Activated CD8-positive, alpha-beta memory T cell treated with anti-CD3 and anti-CD28 coated beads, Interleukin-2, amount 50 U/mL, for 24 hours (primary cell): ENCODE measurements around the gene TAX1BP1.
"Not testable (repeated sequence)": the region's sequence is repeated elsewhere in the genome, so short reads cannot be mapped to it uniquely, and the experiment has no call there.

Experiments
- DNase-seq: peaks from one replicate; pipeline ENCODE4 v3.0.0-alpha.2; 2020; ENCODE audit errors: extremely low read depth

TAX1BP1 gene

DNA sequence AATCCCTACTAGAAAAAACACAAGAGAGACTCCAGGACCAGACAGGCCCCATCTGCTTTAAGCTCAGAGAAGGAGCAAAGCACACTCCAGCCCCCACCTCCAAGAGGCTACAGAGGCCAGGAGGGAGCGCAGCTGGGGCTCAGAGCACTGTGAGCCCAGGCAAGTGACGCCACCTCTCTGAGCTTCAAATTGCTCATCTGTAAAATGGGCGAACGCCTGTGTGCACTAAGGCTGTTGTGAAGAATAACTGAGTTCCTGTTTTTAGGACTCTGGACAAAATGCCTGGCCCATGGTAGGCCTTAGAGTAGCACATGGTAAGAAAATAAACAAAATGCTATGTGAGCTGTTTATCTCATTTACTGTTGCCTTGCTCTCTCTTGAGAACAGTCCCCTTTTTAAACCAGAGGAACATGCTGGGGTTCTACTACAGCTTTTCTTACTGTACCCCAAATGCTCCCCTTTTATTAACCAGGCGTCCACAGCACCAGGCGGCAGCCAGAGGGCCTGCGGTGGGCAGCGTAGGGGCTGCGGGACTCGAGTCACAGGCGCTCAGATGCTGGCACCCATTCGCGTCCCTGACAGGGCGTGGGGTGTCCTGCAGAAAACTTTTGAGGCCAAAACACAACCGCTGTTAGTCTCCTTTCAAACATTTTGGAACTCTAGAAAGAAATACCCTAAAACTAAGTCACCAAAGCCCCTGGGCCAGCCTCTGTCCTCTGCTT lies 103.8 kb downstream of the TAX1BP1 start:
- no peak for DNase-seq

DNA sequence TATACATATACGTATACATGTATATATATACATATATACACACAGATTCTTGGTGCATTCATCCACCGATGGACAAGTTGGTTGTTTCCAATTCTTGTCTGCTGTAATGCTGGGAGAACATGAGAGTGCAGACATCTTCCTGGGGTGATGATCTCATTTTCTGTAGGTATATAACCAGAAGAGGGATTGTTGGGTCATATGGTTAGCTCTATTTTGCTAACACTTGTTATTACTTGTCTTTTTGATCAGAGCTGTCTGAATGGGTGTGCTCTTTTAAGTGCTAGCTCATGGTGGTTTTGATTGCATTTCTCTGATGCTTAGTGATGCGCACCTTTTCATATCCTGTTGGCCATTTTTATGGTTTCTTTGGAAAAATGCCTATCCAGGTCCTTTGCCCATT lies 106.4 kb downstream of the TAX1BP1 start:
- no peak for DNase-seq

DNA sequence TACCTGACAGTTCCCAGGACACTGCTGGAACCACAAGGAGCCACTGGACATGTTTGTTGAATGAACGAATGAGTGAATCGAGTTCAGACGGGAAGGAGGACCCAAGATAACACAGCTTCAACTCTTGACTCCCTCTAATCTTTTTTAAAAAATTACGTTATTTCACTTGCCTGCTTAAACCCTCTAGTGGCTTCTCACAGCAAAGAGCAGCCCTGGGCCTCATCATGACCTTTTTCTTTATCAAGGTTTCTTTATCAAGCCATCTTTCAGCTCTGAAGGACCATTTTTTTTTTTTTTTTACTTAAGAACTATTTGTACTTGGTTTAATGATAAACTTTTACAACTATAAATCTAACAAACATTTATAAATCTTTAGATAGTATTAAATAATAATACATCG lies 110.6 kb downstream of the TAX1BP1 start:
- DNase-seq: no peak

DNA sequence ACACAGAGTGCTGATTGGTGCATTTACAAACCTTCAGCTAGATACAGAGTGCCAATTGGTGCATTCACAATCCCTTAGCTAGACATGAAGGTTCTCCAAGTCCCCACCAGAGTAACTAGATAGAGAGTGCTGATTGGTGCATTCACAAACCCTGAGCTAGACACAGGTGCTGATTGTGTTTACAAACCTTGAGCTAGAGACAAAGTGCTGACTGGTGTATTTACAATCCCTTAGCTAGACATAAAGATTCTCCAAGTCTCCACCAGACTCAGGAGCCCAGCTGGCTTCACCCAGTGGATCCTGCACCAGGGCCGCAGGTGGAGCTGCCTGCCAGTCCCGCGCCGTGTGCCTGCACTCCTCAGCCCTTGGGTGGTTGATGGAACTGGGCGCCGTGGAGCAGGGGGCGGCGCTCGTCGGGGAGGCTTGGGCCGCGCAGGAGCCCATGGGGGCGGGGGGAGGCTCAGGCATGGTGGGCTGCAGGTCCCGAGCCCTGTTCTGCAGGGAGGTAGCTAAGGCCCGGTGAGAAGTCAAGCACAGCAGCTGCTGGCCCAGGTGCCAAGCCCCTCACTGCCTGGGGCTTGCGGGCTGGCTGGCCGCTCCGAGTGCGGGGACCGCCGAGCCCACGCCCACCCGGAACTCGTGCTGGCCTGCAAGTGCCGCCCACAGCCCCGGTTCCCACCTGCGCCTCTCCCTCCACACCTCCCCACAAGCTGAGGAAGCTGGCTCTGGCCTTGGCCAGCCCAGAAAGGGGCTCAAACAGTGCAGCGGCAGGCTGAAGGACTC lies 116.9 kb downstream of the TAX1BP1 start:
- not testable (repeated sequence) for DNase-seq

DNA sequence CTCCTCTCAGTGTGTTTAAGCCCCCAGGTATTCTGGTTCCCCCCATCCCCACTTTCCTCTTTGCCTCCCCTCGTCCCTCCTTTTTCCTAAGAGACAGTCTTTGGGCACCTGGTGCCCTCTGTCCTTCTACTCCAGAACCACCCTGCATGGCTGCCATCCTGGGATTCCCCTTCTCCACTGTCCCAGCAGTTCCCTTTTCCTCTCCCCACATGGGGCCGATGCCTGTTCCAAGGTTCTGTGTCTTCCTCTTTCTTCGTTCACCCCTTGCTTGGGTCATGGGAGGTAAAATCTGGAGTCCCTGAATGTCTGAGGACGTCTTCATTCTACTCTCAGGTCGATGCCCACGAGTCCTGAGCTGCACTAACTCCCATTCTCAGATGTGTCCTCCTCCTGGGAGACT lies 120.8 kb downstream of the TAX1BP1 start:
- DNase-seq: no peak

DNA sequence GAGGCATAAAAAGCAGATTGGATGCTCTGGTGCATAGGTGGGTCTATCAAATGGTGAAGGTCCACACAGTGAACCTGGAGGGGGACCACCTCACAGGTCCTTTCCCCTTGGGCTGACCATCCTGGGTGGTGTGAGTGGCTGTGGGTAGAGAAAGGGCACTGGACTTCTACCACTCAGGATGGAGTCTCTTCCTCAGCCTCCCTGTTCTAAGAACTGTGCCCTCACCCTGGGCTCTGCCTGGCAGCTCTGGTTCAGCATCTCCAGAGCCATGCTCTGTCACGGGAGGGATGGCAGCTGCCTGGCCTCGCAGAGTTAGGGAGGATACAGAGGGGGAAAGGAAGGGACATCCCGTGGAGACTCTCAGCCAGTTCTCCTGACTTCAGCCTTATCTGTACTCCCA lies 121.8 kb downstream of the TAX1BP1 start:
- no peak for DNase-seq

DNA sequence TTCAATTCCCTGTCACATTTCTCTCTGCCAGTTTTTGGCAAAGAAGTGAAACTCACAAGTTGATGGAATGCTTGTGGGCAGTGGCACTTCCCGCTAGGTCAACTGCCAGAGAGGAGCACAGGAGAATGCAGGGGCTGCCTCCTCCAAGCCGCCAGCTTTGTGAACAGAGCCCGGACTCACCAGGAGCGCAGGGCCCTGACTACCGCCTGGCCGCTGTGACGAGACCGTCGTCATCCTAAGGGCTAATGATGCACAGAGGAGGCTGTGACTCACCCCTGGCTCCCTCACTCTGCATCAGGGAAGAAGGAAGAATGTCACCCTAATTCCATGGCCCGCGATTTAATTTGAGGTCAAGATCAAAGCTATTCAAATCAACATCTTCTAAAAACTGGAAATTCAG lies 123.9 kb downstream of the TAX1BP1 start:
- no peak for DNase-seq

DNA sequence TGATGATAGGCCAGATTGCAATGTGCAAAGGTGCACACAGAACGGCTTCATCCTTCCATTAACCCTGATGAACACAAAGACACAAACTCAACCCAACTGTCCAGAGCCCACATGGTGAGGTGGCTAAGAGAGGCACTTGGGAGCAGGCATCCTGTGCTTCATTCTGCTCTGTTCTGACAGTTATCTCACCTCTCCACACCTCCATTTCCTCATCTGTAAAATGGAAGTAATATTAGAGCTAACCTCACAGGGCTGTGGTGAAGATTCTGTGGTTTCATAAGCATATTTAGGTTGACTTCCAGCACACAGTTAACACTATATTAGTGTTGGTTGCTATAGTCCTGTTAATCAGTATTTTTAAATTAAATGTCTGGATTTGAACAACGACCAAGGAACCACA lies 126.3 kb downstream of the TAX1BP1 start:
- DNase-seq: no peak

DNA sequence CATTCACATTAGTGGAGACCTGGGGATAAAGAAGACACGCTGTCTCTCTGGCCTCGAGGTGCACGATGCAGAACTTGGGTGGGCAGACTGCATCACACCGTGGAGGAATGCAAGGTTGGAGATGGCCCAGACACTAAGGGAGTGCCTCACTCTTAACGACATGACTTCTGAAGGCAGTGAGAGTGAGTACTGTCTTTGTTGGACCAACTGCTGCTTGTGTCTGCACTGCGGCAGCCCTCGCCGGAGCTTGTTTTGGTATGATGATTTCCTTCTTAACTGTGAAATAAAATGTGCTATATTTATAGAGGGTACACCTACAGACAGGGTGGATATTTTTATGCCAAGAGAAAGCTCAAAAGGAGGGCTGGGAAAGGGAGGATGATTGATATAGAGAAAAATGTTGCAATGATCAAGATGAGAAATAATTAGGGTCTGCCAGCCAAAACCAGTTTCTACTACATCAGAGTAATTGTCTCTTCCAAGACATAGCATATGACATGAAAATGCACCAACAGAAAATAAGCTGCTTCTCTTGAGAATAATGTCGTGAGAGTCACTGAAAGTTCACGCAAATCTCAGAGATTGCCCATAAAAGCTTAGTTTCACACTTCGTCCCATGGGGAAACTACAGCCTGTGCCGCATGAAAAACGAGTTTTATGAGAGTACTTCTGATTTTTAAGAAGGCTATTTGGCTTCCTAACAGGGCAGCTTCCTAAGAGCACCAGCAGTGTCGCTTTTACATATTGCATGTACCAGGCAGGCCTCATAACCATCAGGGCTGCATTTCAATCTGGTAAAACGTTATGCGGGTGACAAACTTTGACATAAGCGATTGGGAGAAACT lies 127.1 kb downstream of the TAX1BP1 start:
- DNase-seq: no peak

DNA sequence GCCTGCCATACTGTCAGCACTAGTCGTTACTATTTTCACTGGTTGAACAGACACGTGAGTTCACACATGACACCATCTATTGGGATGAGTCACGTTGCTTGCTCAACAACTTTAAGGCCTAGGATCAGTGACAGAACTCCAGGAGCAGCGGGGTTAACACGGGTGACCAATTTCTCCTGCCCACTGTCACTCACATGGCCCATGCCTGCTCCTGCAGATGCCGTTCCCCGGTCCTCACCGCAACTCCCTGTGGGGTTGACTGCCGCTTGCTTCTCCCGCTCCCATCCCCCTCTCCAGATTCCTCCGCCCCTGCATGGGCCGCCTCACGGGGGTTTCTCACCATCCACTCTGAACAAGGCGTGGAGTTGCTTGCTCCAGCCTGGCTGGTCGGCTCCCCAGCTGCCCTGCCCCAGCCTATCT lies 128.2 kb downstream of the TAX1BP1 start:
- DNase-seq: no peak

DNA sequence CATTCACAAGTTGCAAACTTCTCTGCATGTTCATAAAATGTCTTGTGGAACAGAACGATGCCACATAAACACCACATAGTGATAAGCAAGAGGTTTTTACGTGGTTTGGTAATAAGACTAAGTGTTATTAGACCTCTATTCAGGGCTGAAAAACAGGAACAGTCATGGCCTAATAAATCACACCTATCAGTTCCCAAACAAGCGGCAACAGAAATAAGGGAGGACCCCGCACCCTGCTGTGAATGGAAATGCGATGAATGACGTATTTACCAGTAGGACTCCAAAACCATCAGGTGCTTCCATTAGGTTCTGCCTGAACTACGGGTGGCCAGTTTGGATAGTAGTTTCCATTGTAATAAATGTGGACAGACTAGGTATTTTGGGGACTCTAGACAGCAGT lies 129.1 kb downstream of the TAX1BP1 start:
- DNase-seq: no peak

DNA sequence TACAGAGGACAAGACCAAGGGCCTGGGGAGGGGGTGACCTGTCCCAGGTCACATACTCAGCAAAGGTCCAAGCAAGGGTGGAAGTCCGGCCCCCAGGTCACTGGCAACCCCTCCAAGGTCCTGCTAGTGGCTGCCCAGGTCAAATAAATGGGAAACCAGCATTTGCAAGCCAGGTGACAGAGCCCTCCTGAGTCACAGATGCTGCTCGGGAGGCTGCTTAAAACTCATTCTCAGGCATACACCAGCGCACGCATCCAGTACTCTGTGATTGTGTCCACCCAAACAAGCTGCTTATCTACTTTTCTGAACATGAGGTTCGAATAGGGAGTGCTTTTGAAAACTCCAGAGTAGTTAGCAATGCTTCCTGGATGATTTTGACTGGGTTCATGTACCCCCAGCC lies 130.6 kb downstream of the TAX1BP1 start:
- DNase-seq: no peak

DNA sequence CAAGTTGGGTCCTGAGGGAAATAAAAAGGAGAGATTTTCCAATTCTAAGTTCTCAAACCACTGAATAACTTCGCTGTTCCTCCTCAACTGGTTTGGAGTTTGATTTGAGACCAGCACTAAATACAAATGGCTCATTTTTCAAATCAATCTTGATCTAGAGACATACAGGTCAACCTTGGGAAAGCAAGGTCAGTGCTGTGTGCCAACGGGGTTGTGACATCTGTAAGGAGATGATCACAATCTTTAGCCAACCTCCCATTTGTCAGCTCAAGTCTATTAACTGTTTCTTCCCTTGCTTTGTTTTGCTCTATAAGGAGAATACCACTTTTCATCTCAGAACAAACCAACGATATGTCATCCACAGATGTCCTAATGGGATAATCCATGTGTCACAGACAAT lies 131.1 kb downstream of the TAX1BP1 start:
- DNase-seq: no peak

DNA sequence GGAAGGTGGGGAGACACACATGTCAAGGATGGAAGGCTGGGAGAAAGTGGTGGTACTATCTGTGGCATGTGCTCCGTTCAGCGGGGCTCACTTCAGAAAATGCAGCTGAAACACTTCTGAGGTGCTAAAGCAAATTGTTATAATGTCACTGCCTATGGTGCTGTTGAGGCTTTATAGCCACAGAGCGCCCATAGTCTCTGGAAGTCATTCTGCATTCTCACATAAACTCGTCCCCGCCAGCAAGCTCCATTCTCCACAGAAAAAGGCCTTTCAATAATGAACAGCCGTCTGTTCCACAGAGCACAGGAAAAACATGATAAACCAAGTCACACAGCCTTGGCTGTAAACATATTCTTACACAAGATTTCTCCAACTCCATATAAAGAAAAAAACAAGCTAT lies 131.9 kb downstream of the TAX1BP1 start:
- no peak for DNase-seq

DNA sequence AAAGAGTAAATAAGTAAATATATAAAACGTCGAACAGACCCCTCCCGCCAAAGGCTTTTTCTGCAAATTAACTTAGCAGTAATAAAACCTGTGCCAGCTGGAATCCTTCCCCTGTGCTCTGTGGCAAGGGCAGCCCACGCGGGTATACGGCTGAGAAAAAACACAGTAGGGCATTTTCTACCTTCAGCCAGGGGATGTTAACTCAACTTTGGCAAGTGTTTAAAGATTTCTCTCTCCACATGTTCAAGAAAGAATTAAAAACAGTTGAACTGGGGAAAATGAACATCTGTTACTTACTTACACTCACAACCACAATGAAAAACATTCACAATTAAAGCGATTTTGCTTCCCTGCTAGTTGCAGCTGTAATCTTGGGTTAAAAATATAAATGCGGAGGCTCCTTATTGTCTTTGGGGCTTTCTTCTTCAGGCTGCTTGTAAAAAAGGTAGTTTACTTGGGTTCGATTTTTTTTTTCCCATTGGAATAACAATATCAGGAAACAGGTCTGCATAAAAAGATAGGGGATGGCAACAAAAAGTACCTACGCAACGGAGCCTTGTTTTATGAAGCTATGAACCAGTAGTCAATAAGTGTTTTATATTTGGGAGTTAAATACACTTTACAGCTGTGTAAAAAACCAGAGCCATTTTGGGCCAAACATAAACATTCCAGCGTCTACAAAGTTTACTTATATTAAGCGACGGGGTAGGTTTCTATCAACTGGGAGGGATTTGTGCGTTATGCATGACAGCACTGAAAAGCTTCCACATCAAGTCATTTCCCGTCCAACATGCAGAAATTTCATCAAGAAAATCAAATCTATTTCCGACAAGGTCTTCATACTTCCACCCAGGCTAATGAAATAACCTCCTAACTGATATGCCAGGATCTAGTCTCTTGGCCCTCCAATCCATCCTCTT lies 132.7 kb downstream of the TAX1BP1 start:
- no peak for DNase-seq

DNA sequence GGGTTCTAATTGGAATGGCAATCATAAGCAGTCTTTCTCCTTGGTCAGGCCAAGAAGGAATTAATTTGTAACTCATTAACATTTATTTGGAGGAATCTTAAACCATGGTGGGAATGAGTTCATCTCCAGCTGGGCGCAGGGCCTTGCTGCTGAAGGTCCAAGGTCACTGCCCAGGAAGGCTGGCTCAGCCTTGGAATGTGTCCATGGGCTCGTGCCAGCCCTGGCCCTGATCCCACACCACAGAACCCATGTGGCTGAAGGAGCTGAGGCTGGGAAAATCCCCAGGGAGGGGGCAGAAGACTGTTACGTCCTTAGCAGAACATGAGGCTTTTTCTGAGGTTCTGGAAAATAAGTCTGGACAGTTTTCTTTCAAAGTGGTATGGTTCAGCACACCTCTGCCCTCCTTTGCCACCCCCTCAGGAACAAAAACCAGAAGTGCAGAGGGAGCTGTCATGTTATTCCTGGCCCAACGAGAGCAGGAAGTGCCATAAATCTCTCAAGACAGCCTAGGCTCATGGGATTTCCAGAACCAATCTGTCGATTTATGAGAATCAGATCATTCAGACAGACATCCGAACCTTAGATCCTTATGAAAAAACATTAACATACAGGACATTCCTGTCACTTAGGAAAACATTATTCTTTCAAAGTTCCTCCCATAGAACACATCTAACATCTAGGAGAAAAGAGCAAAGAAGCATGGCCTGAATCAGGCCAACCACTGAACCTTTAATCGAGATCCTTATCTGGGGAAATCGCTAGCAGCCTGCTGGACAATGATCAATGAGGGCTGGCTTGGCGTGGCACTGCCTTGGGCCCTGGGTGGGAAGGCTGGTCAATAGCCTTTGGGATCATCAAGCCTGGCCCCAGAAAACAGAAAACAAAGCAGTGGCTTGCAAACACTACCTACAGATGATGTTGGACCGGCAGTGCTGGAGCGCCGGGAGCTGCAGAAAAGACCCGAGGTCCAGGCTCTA lies 134.3 kb downstream of the TAX1BP1 start:
- no peak for DNase-seq

DNA sequence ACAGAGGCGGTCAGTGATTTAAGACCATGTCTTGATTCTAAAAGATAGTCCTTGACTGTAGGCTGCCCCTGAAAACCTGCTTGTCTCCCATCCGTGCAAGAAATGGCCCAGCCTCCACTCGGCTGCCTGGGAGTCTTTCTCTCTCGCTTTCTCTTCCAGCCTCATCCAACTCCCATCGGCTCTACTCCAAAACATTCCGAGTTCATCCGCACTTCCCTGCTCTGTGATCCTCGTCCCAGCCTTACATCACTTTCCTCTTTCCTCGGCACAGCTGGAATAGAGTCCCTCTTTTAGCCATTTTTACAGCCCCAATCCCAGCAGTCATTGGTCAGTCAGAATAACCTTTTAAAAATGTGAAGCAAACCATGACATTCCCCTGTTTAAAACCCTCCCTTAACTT lies 135.1 kb downstream of the TAX1BP1 start:
- no peak for DNase-seq

DNA sequence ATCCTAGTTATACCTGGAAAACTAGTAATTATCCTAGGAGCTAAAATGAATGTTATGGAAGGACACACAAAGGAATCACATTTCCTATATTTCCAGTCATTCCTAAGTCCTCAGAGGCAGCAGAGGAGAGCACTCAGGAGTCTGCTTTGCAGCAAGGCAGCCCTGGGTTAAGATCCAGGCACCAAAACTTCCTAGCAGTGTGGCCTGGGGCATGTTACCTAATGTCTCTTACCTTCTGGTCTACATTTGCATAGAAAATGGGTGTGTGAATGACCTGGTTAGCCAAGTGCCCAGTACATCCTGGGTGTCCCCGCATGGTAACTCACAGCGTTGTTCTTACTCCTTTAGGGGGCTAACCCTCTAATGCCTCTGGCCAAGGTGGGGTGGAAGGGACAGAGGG lies 135.9 kb downstream of the TAX1BP1 start:
- DNase-seq: no peak

DNA sequence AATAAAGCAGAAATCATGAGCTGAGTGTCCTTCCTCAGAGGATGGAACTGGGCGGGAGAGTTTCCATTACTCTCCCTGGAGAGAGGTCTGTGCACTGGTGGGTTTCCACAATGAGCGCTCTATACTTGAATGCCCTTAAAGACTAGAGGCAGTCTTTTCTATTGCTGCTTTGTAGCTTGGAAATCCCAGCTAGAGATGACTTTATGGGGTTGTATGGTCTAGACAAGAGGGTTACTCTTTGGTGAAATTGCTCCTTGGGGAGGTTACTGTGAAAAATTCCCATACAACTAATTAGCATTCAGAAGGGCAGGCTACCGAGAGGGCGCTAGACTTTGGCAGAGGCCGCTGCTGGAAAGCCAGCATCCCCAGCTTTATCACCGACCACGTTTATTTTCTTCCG lies 136.8 kb downstream of the TAX1BP1 start:
- DNase-seq: no peak
